Measurements from ENCODE around the gene PLET1.

PLET1 gene

DNA sequence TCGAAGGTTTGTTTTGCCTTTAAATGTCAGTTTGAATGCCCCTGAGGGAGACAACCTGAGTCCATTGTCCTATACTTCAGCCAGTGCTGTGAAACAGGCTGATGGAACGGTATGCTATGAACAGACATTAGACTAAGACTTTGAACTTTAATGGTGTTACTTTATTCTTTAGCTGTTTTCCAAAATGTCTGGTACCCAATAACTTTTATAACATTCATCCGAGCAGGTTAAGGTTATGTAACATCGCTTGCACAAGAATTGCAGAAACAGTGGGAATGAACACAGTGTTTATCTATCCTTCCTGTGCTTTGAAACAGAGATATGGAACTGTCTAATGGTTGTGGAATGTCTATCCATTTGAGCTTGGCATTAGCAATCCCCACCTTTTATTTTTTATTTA, 46.9 kb downstream of the PLET1 start:
- H3K27ac ChIP-seq (ENCODE audit: low read length): no peak overlapping the region
- H3K4me2 ChIP-seq (ENCODE audit: low read length): no peak overlapping the region
- TF ChIP-seq CTCF (IDR thresholded peaks at IDR 0.05; ENCODE audit: low read depth, low read length) (no peak), EZH2phosphoT487 (IDR thresholded peaks at IDR 0.05; ENCODE audit: low read depth) (no peak)

DNA sequence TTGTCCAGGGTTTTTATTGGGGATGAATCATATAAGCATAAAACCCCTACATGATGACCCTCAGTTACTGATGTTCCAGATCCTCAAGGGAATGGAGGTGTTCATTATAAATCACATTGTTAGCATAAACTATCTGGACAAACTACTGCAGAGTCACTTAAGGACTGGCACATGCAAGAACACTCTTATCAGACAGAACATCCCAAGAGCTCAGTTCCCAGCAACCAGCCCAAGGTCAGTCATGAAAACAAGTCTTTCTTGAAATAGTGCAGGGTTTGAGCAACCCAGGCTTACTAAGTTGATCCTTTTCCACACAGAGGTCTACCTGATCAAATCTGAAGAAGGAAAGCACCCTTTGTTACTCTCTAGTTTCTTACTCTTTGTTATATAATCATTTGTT, 48.0 kb downstream of the PLET1 start:
- no peak overlapping the region for H3K27ac ChIP-seq (ENCODE audit: low read length)
- H3K27me3 ChIP-seq (ENCODE audit: low read depth, low read length): peaks cover 33% of the 10 kb centered on the region
- H3K4me2 ChIP-seq (ENCODE audit: low read length): no peak overlapping the region
- no peak overlapping the region for H3K4me3 ChIP-seq (ENCODE audit: low read length)
- TF ChIP-seq EZH2phosphoT487 (IDR thresholded peaks at IDR 0.05; ENCODE audit: low read depth) (no peak), CTCF (IDR thresholded peaks at IDR 0.05; ENCODE audit: low read depth, low read length) (no peak)
- H3K9ac ChIP-seq (ENCODE audit: low read length): no peak overlapping the region
- H2AFZ ChIP-seq (ENCODE audit: low read depth, low read length): no peak overlapping the region
- H4K20me1 ChIP-seq (ENCODE audit: insufficient read depth, low read length): no peaks in the 10 kb centered on the region
- no peaks in the 10 kb centered on the region for H3K79me2 ChIP-seq (ENCODE audit: low read length)
- no peaks in the 10 kb centered on the region for H3K36me3 ChIP-seq (replicated peaks; ENCODE audit: low read depth, low read length)
- H3K9me3 ChIP-seq (ENCODE audit: insufficient read depth, low read length): no peaks in the 10 kb centered on the region
- H3K4me1 ChIP-seq (ENCODE audit: low read length): peaks cover 4% of the 10 kb centered on the region

More for the DNA sequence above, 46.9 kb downstream of the PLET1 start:
- Histone ChIP-seq H3K4me1 (ENCODE audit: low read length) (peaks cover 4% of the 10 kb centered on the region), H3K9me3 (ENCODE audit: insufficient read depth, low read length) (no peaks in the 10 kb centered on the region), H3K79me2 (ENCODE audit: low read length) (no peaks in the 10 kb centered on the region), H3K36me3 (replicated peaks; ENCODE audit: low read depth, low read length) (no peaks in the 10 kb centered on the region), H4K20me1 (ENCODE audit: insufficient read depth, low read length) (no peaks in the 10 kb centered on the region), H3K9ac (ENCODE audit: low read length) (no peak overlapping the region), H3K27me3 (ENCODE audit: low read depth, low read length) (peaks cover 28% of the 10 kb centered on the region), H3K4me3 (ENCODE audit: low read length) (no peak overlapping the region), H2AFZ (ENCODE audit: low read depth, low read length) (no peak overlapping the region)

- no peaks in the 10 kb centered on the region for H3K36me3 ChIP-seq (replicated peaks; ENCODE audit: low read depth, low read length)
- no peaks in the 10 kb centered on the region for H4K20me1 ChIP-seq (ENCODE audit: insufficient read depth, low read length)
- no peak overlapping the region for H3K27ac ChIP-seq (ENCODE audit: low read length)
- H3K4me2 ChIP-seq (ENCODE audit: low read length): no peak overlapping the region
- H3K9me3 ChIP-seq (ENCODE audit: insufficient read depth, low read length): no peaks in the 10 kb centered on the region
- H3K4me3 ChIP-seq (ENCODE audit: low read length): no peak overlapping the region
- H3K4me1 ChIP-seq (ENCODE audit: low read length): peaks cover 4% of the 10 kb centered on the region
- TF ChIP-seq CTCF (IDR thresholded peaks at IDR 0.05; ENCODE audit: low read depth, low read length) (no peak), EZH2phosphoT487 (IDR thresholded peaks at IDR 0.05; ENCODE audit: low read depth) (no peak)
- no peak overlapping the region for H3K9ac ChIP-seq (ENCODE audit: low read length)
- no peaks in the 10 kb centered on the region for H3K79me2 ChIP-seq (ENCODE audit: low read length)
- H3K27me3 ChIP-seq (ENCODE audit: low read depth, low read length): peaks cover 37% of the 10 kb centered on the region
- H2AFZ ChIP-seq (ENCODE audit: low read depth, low read length): no peak overlapping the region
These were observed 48.4 kb downstream of the PLET1 start for GRCh38 chr11:112212290-112212689.

DNA sequence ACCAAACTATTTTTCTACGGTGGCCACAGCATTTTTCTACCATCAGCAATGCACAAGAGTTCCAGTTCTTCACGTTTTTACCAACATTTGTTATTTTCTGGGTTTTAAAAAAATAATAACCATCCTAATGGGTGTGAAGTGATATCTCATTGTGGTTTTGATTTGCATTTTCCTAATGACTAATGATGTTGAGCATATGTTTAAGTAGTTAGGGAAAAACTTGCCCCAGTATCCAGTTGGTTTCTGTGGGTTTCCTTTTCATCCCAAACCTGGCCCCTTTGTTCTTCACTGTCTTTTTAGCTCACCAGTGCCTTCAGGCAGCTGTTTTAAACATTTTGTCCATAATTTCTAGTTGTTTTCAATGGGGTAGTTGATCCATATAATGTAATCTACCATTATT, 49.1 kb downstream of the PLET1 start:
- Histone ChIP-seq H3K4me2 (ENCODE audit: low read length) (no peak overlapping the region), H2AFZ (ENCODE audit: low read depth, low read length) (no peak overlapping the region), H3K9ac (ENCODE audit: low read length) (no peak overlapping the region)

More for the DNA sequence above, 49.1 kb downstream of the PLET1 start:
- Histone ChIP-seq H3K4me3 (ENCODE audit: low read length) (no peak overlapping the region), H3K27ac (ENCODE audit: low read length) (no peak overlapping the region), H4K20me1 (ENCODE audit: insufficient read depth, low read length) (no peaks in the 10 kb centered on the region), H3K27me3 (ENCODE audit: low read depth, low read length) (peaks cover 38% of the 10 kb centered on the region), H3K9me3 (ENCODE audit: insufficient read depth, low read length) (no peaks in the 10 kb centered on the region), H3K79me2 (ENCODE audit: low read length) (no peaks in the 10 kb centered on the region), H3K4me1 (ENCODE audit: low read length) (peaks cover 4% of the 10 kb centered on the region), H3K36me3 (replicated peaks; ENCODE audit: low read depth, low read length) (no peaks in the 10 kb centered on the region)
- TF ChIP-seq CTCF (IDR thresholded peaks at IDR 0.05; ENCODE audit: low read depth, low read length) (no peak), EZH2phosphoT487 (IDR thresholded peaks at IDR 0.05; ENCODE audit: low read depth) (no peak)
